Measurements from ENCODE around the gene NECTIN2.
"Not testable (repeated sequence)": the region's sequence is repeated elsewhere in the genome, so short reads cannot be mapped to it uniquely, and the experiment has no call there.

The NECTIN2 gene

DNA sequence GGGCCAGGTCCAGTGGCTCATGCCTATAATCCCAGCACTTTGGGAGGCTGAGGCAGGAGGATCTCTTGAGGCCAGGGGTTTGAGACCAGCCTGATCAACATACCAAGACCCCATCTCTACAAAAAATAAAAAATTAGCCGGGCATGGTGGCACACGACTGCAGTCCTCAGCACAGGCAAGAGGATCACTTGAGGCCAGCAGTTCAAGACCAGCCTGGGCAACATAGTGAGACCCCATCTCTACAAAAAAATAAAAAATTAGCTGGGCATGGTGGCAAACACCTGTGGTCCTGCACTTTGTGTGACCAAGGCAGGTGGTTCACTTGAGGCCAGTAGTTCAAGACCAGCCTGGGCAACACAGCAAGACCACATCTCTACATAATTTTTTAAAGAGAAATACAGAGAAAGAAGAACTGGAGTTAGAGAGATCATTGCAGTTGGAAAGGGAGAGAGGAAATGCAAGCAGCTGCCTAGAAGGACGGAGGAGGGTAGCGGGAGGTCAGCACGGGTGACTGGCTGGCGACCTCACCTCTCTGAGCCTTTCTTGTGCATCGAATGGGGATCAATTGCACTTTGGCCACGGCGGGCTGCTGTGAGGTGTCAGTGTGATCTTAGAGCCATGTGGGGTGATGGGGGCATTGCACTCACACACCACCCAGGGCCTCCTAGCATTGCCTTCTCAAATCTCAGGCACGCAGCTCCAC, 23.3 kb upstream of the NECTIN2 start:
- no peak for FAIRE-seq
- no peak for TF ChIP-seq POLR2A (IDR thresholded peaks at IDR 0.05; ENCODE audit: low read depth, low read length)
- no peak for DNase-seq (ENCODE audit: insufficient read length, low spot score)

- DNase-seq (ENCODE audit: insufficient read length, low spot score) (no peak), FAIRE-seq (no peak)
- TF ChIP-seq POLR2A (IDR thresholded peaks at IDR 0.05; ENCODE audit: low read depth, low read length), result no peak
Observed at GRCh38 chr19:44823373-44823698, 22.8 kb upstream of the NECTIN2 start.

- FAIRE-seq, result no peak
- DNase-seq (ENCODE audit: insufficient read length, low spot score), result no peak
- TF ChIP-seq POLR2A (IDR thresholded peaks at IDR 0.05; ENCODE audit: low read depth, low read length), result no peak
Observed at GRCh38 chr19:44824761-44825160, 21.3 kb upstream of the NECTIN2 start.

- not testable (repeated sequence) for DNase-seq (ENCODE audit: insufficient read length, low spot score); FAIRE-seq
Observed at GRCh38 chr19:44832875-44833274, 13.2 kb upstream of the NECTIN2 start.

- not testable (repeated sequence) for DNase-seq (ENCODE audit: insufficient read length, low spot score); FAIRE-seq
Observed at GRCh38 chr19:44834399-44834798, 11.7 kb upstream of the NECTIN2 start.

- DNase-seq (ENCODE audit: insufficient read length, low spot score) (no peak), FAIRE-seq (no peak)
- no peak for TF ChIP-seq POLR2A (IDR thresholded peaks at IDR 0.05; ENCODE audit: low read depth, low read length)
Observed at GRCh38 chr19:44839276-44839675, 6.8 kb upstream of the NECTIN2 start.

GRCh38 chr19:44840811-44841210, 5.3 kb upstream of the NECTIN2 start:
- FAIRE-seq (no peak), DNase-seq (ENCODE audit: insufficient read length, low spot score) (no peak)
- no peak for TF ChIP-seq POLR2A (IDR thresholded peaks at IDR 0.05; ENCODE audit: low read depth, low read length)

DNA sequence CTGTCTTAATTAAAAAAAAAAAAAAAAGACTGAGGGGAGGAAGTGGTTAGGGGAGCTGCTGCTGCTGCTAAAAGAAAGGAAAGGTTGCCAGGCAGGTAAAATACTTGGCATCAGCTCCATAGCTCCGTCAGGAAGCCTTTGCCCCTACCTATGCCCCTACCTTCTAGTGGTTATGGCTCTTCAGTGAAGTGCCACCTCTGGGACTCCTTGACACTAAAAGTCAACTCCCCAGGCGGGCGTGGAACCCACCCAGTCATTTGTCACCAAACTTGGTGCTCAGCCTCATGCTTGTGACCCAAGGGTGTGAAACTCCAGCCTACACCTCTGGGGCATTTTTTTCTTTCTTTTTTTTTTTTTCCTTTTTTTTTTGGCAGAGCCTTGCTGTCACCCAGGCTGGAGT, 4.9 kb upstream of the NECTIN2 start:
- no peak for DNase-seq (ENCODE audit: insufficient read length, low spot score)

GRCh38 chr19:44845286-44845611, 848 bp upstream of the NECTIN2 start:
- no peak for TF ChIP-seq POLR2A (IDR thresholded peaks at IDR 0.05; ENCODE audit: low read depth, low read length)
- no peak for DNase-seq (ENCODE audit: insufficient read length, low spot score)
- no peak for FAIRE-seq

More for the DNA sequence above, 4.9 kb upstream of the NECTIN2 start:
- TF ChIP-seq POLR2A (IDR thresholded peaks at IDR 0.05; ENCODE audit: low read depth, low read length), result no peak
- FAIRE-seq, result no peak

DNA sequence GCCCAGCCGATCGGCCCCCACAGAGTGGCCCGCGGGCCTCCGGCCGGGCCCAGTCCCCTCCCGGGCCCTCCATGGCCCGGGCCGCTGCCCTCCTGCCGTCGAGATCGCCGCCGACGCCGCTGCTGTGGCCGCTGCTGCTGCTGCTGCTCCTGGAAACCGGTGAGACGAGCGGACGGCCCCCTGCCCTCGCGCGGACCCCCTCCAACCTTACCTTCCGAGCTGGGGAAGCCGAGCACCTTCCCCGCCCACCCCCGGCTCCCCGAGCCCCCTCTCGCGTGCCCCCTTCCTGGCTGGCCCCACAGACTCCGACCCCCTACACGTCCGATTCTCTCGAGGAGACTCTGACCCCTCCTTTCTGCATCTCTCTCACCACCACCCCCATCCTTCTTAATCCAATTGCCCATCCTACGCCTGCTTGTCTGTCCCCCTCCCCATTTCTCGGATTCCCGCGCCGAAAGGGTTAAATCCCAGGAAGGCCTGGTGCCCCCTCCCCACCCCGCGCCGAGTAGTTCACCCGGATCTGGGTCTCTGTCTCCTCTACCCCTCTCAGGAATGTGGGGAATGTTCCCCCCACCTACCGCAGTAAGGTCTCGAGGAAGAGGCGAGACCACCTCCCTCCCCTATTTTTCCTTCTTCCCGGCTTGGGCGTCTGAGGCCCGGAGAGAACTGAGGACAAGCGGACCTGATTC, 502 bp downstream of the NECTIN2 start:
- DNase-seq (ENCODE audit: insufficient read length, low spot score), result no peak
- no peak for TF ChIP-seq POLR2A (IDR thresholded peaks at IDR 0.05; ENCODE audit: low read depth, low read length)
- FAIRE-seq, result no peak

DNA sequence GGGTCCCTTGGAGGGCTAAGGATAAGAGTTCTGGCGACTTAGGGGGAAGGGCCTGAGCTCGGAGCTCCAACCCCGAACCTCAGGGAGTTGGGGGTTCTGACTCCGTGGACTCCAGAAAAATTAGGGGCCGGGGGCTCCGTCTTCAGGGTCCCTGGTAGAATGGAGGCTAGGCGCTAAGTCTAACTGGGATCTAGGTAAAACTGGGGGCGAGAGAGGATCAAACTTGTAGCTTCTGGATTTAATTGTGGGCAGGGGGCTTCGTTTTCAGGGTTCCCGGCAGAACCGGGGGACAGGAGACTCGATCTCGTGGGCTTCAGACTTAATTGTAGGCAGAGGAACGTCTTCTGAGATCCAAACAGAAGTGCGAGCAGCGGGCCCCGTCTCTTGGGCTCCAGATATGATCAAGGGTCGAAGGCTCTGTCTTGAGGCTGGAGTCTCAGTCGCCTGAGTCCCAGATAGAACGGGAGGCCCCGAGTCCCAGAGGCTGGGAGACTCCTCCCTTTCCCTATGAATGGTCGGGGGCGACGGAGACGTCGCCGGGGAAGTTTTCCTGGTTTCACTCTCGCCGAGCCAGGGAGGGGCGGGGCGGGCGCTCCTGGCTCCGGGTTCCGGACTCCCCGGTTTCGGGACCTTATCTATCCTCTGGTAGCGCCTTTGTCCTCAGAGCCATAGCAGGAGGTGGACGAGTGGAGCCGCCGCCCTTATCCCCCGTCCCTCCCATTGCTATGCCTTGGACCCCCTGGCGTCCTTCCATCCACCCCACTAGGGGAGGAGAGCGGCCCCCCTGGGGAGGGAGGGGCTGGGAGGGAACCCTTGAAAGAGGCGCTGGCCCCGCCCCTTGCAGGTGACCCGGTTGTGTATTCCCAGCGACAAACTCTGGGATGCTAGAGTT, 1.3 kb downstream of the NECTIN2 start:
- no peak for FAIRE-seq
- no peak for DNase-seq (ENCODE audit: insufficient read length, low spot score)
- no peak for TF ChIP-seq POLR2A (IDR thresholded peaks at IDR 0.05; ENCODE audit: low read depth, low read length)

DNA sequence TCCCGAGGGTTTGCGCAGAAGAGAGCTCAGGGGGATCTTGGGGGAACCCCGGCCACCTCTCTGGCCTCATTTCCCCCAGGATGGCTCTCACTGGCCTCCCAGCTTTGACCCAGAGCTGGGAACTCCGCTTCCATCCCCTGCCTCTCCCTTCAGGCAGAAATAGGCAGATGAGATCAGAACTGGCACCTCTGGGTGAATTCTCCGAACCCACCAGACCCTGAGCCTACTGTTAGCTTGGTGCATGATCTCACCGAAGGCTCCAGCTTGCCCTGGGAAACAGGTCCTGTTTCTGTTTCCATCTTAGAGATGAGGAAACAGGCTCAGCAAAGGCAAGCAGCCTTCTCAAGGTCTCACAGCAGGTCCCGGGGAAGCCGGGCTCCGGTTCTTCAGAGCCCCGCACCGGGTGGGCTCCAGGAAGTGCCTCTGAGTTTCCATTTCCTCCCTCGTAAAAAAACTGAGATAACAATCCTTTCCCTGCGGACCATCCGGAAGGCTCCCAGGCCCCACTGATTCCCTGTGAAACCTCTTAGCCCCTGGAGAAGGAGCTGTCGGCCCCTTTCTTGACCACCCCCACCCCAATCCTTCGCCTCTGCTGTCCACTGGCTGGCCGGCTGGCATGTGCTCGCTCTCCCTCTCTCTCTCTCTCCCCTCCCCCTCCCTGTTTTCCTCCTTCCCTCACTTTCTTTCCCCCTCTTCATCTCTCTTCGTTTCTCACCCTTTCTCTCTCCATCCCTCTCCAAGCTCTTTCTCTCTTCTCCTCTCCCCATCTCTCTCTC, 2.1 kb downstream of the NECTIN2 start:
- no peak for DNase-seq (ENCODE audit: insufficient read length, low spot score)
- no peak for TF ChIP-seq POLR2A (IDR thresholded peaks at IDR 0.05; ENCODE audit: low read depth, low read length)
- no peak for FAIRE-seq

DNA sequence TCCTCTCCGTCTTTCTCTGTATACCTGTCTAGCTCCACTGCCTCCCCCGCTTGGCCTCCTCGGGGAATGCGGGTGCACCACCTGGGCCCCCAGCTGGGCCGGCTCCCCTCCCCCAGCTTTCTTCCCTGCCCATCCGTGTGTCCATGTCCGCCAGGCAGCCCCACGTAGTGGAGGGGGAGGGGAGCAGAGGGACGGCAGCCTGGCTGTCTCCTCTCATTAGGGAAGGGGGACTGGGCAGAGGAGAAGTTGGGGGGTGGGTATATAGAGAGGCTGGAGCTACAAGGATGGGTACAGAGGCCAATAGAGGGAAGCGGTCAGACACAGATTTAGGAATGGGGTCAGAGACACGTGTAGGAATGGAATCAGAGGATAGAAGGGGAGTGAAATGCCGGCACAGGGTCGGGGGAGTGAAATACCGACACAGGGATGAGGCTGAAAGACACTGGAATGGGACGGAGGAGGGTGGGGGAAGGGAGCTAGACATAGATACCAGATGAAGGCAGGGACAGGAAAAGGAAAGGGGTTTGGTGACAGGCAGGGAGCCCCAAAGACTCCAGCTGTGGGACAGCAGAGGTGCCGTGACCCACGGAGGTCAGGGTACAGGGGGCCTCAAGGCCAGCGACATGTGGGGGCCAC, 2.8 kb downstream of the NECTIN2 start:
- no peak for TF ChIP-seq POLR2A (IDR thresholded peaks at IDR 0.05; ENCODE audit: low read depth, low read length)
- DNase-seq (ENCODE audit: insufficient read length, low spot score), result no peak
- FAIRE-seq, result no peak

Measured in H54 (cell line).